PC-3 (cell line): ENCODE data around the gene CPE. TPM values are rescaled to one million over a fixed set of nuclear protein-coding genes. Genes with fewer than 3 reads are reported as not detected.
"Not testable (repeated sequence)": the region's sequence is repeated elsewhere in the genome, so short reads cannot be mapped to it uniquely, and the experiment has no call there.

Source experiments
- ATAC-seq: fragments of 200-7000 bp; cut with Tn5 transposase; 2 replicates; pipeline ENCODE4 v1.9.1; 2020; ENCODE audit warnings: mild to moderate bottlenecking, moderate library complexity
- BruUV-seq: library from RNA; stranded (reverse); fragments of 400-500 nt; replicated peaks from 2 replicates; lab custom pipeline; 2021; lab: Mats Ljungman, UMichigan
- CTCF ChIA-PET: fragments of 300-600 bp; sonication (Branson Sonifier 250); formaldehyde crosslinking; loops from one replicate; lab custom pipeline; 2022; ENCODE audit warnings: antibody characterized with exemption; lab: Charles Lee
- POLR2A ChIA-PET: fragments of 300-600 bp; sonication (Branson Sonifier 250); formaldehyde crosslinking; loops from one replicate; lab custom pipeline; 2022; ENCODE audit warnings: antibody characterized with exemption; ENCODE audit not compliant: unreplicated experiment; lab: Charles Lee
- DNase-seq: peaks from one replicate; pipeline ENCODE4 v3.0.0-alpha.2; 2015
- H2AFZ ChIP-seq: fragments of 300-600 bp; sonication (generic); 2 replicates; pipeline ENCODE4 v1.6.0; 2016; ENCODE audit warnings: antibody characterized with exemption, low read length
- H3F3A ChIP-seq: fragments of 300-600 bp; sonication (generic); one replicate; pipeline ENCODE4 v1.6.0; 2017; ENCODE audit warnings: antibody characterized with exemption, low read length, control low read depth, mild to moderate bottlenecking; ENCODE audit not compliant: unreplicated experiment
- H3K27ac ChIP-seq: fragments of 300-600 bp; sonication (generic); 2 replicates; pipeline ENCODE4 v1.5.1; 2016; ENCODE audit warnings: mild to moderate bottlenecking, low read length
- H3K27me3 ChIP-seq: fragments of 300-600 bp; sonication (generic); 2 replicates; pipeline ENCODE4 v1.6.1; 2016; ENCODE audit warnings: low read length, mixed read lengths
- H3K36me3 ChIP-seq: fragments of 300-600 bp; sonication (generic); 2 replicates; pipeline ENCODE4 v1.6.1; 2016; ENCODE audit warnings: low read depth, mixed run types, low read length, mixed read lengths
- H3K4me1 ChIP-seq: fragments of 300-600 bp; sonication (generic); 2 replicates; pipeline ENCODE4 v1.5.1; 2016; ENCODE audit warnings: low read length; ENCODE audit not compliant: insufficient read depth
- H3K4me2 ChIP-seq: fragments of 300-600 bp; sonication (generic); 2 replicates; pipeline ENCODE4 v1.6.0; 2016; ENCODE audit warnings: low read length
- H3K4me3 ChIP-seq: fragments of 300-600 bp; sonication (generic); 2 replicates; pipeline ENCODE4 v1.5.1; 2016; ENCODE audit warnings: mild to moderate bottlenecking, low read length, mixed read lengths
- H3K79me2 ChIP-seq: fragments of 300-600 bp; sonication (generic); 2 replicates; pipeline ENCODE4 v1.6.1; 2017; ENCODE audit warnings: low read length, mixed read lengths
- H3K9ac ChIP-seq: fragments of 300-600 bp; sonication (generic); 2 replicates; pipeline ENCODE4 v1.6.0; 2016; ENCODE audit warnings: mild to moderate bottlenecking, low read length
- H3K9me2 ChIP-seq: fragments of 300-600 bp; sonication (generic); replicated peaks from 2 replicates; pipeline ENCODE4 v1.6.1; 2016; ENCODE audit warnings: mixed run types, low read length, mixed read lengths
- H3K9me3 ChIP-seq: fragments of 300-600 bp; sonication (generic); 2 replicates; pipeline ENCODE4 v1.6.1; 2016; ENCODE audit warnings: low read length, mixed read lengths
- H4K20me1 ChIP-seq: fragments of 300-600 bp; sonication (generic); 2 replicates; pipeline ENCODE4 v1.6.1; 2016; ENCODE audit warnings: low read length, mixed read lengths
- CTCF ChIP-seq: fragments of 300-600 bp; sonication (generic); conservative IDR thresholded peaks from 2 replicates; pipeline ENCODE4 v1.5.1; 2017; ENCODE audit warnings: antibody characterized with exemption, low read depth, mild to moderate bottlenecking, low read length
- EZH2 ChIP-seq: fragments of 300-600 bp; sonication (generic); IDR thresholded peaks from one replicate; pipeline ENCODE4 v1.6.1; 2017; ENCODE audit warnings: antibody characterized with exemption, mild to moderate bottlenecking, low read length; ENCODE audit not compliant: unreplicated experiment
- EZH2phosphoT487 ChIP-seq: fragments of 300-600 bp; sonication (generic); IDR thresholded peaks from 2 replicates; pipeline ENCODE4 v1.6.1; 2018; ENCODE audit warnings: mild to moderate bottlenecking, antibody characterized with exemption, low read length, borderline replicate concordance
- intact Hi-C: fragments of 100-400 bp; cut with micrococcal nuclease; formaldehyde crosslinking; loops from 2 replicates; pipeline ENCODE4 v1.9.0; 2023
- total RNA-seq: library from RNA; depleted of rRNA; stranded (reverse); fragments of >200 nt; gene quantifications from 2 replicates; pipeline ENCODE4 v1.2.3, GENCODE V29; 2014

CPE gene
- total RNA-seq, 1 experiment from 2014 or later = 15.5 TPM

DNA sequence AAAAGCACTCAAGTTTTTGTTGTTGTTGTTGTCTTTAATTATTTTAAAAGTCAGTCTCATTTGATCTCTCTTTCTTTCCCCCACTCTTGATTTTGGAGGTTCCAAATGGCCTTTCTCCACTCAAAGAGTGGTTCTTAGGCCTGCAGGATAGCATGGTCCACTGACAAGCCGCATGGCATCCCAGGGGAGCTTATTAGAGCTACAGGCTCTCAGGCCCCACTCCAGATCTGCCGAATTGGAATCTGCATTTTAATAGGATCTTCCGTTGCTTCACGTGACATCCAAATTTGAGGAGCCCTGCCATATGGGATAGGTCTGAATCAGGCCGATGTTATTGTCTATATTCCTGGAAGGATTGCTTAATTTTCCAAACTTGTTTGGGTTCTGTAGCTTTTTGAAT, 72.1 kb downstream of the CPE start:
- no peak overlapping the region for H3K4me3 ChIP-seq
- intact Hi-C loops = no loop called here
- H3F3A ChIP-seq = no peaks in the 10 kb centered on the region
- no peaks in the 10 kb centered on the region for H4K20me1 ChIP-seq
- H3K9ac ChIP-seq = no peak overlapping the region
- DNase-seq (no peak), ATAC-seq (no peak)
- H2AFZ ChIP-seq = no peak overlapping the region
- H3K36me3 ChIP-seq = no peaks in the 10 kb centered on the region
- H3K27ac ChIP-seq = no peak overlapping the region
- no peaks in the 10 kb centered on the region for H3K79me2 ChIP-seq
- BruUV-seq = no TSS peak
- no peaks in the 10 kb centered on the region for H3K9me3 ChIP-seq
- peaks cover 13% of the 10 kb centered on the region; the same call in 1 of the 2 replicates for H3K4me1 ChIP-seq
- H3K9me2 ChIP-seq = no peaks in the 10 kb centered on the region
- H3K27me3 ChIP-seq = no peaks in the 10 kb centered on the region
- CTCF ChIA-PET = no interaction called here
- TF ChIP-seq EZH2 (no peak), CTCF (no peak), EZH2phosphoT487 (no peak)
- no peak overlapping the region for H3K4me2 ChIP-seq
- POLR2A ChIA-PET = no interaction called here

- H3K4me3 ChIP-seq, H3F3A ChIP-seq, H3K27me3 ChIP-seq, H3K9ac ChIP-seq, H2AFZ ChIP-seq, POLR2A ChIA-PET, H4K20me1 ChIP-seq, H3K79me2 ChIP-seq, intact Hi-C loops, DNase-seq, CTCF ChIA-PET, H3K36me3 ChIP-seq, H3K27ac ChIP-seq, BruUV-seq, H3K9me2 ChIP-seq, ATAC-seq, H3K4me2 ChIP-seq, H3K9me3 ChIP-seq: not testable (repeated sequence)
- H3K4me1 ChIP-seq = peaks cover 13% of the 10 kb centered on the region; the same call in 1 of the 2 replicates
Observed at GRCh38 chr4:165453140-165453539, 74.3 kb downstream of the CPE start.

DNA sequence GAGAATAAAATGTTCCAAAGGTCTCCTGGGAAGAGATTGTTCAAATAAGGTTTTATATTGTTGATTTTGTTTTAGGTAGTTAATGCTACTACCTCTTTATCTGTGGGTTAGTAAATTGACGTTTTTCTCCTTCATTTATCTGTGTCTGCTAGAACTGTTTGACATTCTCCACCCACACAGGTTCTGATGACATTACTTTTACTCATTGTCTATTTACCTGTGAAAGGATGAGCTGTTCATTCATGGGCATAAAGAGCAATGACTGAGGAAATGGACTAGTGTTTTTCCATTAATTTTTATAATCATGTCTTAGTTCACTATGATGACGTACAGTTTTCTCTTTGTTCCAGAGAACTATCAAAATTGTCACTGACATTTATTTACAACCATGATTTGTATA, 75.6 kb downstream of the CPE start:
- H3K4me3 ChIP-seq = no peak overlapping the region
- H3K9me3 ChIP-seq = no peaks in the 10 kb centered on the region
- no peaks in the 10 kb centered on the region for H3K79me2 ChIP-seq
- no peak overlapping the region for H2AFZ ChIP-seq
- peaks cover 13% of the 10 kb centered on the region; the same call in 1 of the 2 replicates for H3K4me1 ChIP-seq
- H3K27ac ChIP-seq = peak overlapping the region; percentile 65
- ChIA-PET POLR2A (no interaction called here), CTCF (no interaction called here)
- no peaks in the 10 kb centered on the region for H3K27me3 ChIP-seq
- intact Hi-C loops = no loop called here
- no peaks in the 10 kb centered on the region for H3F3A ChIP-seq
- no peak overlapping the region for H3K9ac ChIP-seq
- peak overlapping the region; percentile 5; the same call in 1 of the 2 replicates for H3K4me2 ChIP-seq
- TF ChIP-seq EZH2 (no peak), EZH2phosphoT487 (no peak), CTCF (no peak)
- no TSS peak for BruUV-seq
- no peaks in the 10 kb centered on the region for H3K36me3 ChIP-seq
- ATAC-seq = peak; percentile 74
- no peaks in the 10 kb centered on the region for H3K9me2 ChIP-seq
- no peaks in the 10 kb centered on the region for H4K20me1 ChIP-seq
- peak; percentile 52 for DNase-seq
